ENCODE data around the gene PGS1. TPM values are rescaled to one million over a fixed set of nuclear protein-coding genes. Genes with fewer than 3 reads are reported as not detected.
"Not testable (repeated sequence)": the region's sequence is repeated elsewhere in the genome, so short reads cannot be mapped to it uniquely, and the experiment has no call there.

PGS1 gene
- total RNA-seq, 1 donor from 2014 or later: 39.0 TPM

GRCh38 chr17:78449983-78450595 is 71.6 kb downstream of the PGS1 start:
- DNase-seq: no peak

- DNase-seq: no peak
Observed at GRCh38 chr17:78450696-78451345, 72.4 kb downstream of the PGS1 start.

GRCh38 chr17:78451753-78452152 is 73.3 kb downstream of the PGS1 start:
- DNase-seq: no peak

GRCh38 chr17:78454346-78454745 is 75.9 kb downstream of the PGS1 start:
- no peak for DNase-seq

- DNase-seq: no peak
Observed at GRCh38 chr17:78458091-78458490, 79.6 kb downstream of the PGS1 start.

DNA sequence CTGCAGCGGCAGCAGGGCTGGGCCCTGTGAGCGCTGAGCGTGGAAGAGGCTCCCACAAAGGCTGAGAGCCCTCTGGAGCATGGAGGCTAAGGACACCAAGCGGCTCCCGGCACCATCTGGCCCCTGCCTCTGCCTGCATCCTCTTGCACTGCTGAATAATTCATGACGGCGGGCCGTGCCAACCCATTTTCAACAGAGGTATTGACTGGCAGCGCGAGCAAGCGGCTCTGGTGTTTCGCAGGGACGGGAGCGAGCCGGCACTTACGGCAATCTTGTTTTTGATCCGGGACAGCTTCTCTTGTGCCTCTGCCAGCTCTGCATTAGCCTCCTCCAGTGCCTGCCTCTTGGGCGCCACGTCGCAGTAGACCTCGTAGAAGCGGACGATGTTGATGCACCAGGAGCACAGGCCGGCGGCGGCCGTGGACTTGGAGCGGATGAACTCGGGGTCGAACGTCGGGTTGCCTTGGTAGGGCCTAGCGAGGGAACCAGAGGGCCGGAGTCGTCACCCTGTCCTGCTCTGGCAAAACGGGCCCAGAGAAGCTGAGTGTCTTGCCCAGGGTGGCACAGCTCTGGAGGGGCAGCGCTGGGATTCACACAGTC is 80.4 kb downstream of the PGS1 start:
- DNase-seq: peak; percentile 88

GRCh38 chr17:78459696-78460095 is 81.2 kb downstream of the PGS1 start:
- no peak for DNase-seq

- no peak for DNase-seq
Observed at GRCh38 chr17:78460176-78460675, 81.8 kb downstream of the PGS1 start.

DNA sequence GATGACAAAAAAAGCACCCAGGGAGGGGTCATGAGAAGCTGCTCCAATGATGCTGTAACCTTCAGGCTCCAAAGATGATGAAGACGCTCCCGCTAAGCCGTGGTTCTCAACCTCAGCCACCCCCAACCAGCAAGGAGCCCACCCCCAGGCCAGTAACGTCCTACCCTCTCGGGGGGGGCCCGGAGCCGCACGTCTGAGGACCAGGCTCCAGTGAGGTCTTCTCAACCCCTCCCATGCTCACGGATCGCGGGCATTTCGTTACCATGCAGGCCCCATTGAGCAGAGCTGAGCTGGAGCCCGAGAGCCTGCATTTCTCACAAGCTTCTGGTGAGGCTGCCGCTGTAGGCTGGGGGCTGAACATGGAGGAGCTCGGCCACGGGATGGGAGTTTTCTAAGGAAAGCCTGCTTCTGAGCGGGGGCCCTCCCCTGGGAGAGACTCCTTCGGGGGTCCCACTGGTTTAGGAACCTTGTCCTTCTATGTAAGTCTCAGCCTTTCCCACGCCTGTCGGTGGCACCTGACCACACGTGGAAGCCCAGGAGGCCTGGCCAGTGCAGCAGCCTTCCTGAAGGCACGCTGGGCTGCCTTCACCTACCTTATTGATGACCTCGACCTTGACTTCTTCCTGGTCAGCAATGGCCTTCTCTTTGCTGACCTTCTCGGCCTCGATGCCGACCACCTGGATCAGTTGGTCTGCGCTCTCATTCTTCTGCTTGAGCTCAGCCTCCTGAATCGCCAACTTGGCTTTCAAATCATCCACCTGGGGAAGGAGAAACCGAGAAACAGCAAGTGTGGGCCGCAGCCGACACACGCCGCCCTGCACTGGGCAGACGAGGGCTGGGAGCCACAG is 82.7 kb downstream of the PGS1 start:
- DNase-seq: no peak

GRCh38 chr17:78461799-78462053 is 83.3 kb downstream of the PGS1 start:
- DNase-seq: no peak

GRCh38 chr17:78462148-78462547 is 83.7 kb downstream of the PGS1 start:
- DNase-seq: no peak

DNA sequence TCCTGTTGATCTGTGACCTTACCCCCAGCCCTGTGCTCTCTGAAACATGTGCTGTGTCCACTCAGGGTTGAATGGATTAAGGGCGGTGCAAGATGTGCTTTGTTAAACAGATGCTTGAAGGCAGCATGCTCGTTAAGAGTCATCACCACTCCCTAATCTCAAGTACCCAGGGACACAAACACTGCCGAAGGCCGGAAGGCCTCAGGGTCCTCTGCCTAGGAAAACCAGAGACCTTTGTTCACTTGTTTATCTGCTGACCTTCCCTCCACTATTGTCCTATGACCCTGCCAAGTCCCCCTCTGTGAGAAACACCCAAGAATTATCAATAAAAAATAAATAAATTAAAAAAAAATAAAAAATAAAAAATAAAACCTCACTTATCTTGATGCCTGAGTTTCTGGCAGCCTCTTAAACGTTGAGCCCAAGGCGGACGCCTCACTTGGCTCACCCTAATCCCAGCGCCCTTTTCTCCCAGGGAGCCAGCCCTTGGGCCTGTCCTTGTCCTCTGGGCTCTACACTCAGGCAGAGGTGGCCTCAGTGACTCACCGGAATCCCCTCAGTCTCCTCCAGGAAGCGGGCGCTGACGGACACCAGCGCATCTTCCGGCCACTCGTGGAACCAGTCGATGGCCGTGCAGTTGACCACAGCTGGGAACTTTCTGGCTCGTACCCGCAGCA is 87.8 kb downstream of the PGS1 start:
- not testable (repeated sequence) for DNase-seq

DNA sequence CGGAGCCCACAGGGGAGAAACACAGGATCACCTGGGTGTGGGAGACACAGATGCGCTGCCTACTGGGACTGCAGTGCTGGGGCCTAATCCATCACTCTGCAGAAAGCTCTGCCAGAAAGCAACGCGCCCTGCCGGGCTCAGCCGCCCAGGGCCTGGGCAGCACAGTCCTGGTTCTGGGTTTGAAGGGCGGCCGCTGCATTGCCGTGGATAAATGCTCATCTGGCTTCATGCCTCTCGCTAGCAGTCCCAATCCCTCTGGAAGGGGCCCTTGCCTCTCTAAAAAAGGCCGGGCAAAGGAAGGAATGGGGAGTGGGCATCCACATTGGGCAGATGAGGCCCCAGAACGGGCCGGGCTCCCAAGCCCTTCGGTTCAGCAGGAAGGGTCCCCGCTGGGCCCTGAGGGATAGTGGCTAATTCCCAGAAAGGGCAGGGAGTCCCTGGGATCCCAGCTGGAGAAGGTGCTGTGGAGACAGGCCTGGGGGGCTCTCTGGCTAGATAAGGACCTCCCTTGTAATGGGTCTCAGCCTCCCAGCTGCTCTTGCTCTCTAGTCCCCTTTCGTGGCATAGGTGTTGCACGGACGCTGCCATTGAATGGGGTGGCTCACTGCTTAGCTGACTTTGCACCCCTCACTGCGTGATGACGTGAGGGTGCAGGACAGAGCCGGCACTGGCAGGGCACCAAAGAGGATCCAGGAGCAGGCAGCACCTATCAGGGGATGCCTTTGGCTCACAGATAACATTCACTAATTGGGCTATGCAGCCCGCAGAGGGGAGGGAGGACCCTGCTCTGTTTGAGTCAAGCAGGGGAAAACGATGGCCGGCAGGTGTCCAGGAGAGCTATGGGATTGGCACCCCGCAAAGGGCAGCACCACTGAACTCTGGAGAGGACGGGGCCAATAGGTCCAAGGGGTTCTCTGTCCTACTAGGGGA is 88.6 kb downstream of the PGS1 start:
- DNase-seq: no peak

DNA sequence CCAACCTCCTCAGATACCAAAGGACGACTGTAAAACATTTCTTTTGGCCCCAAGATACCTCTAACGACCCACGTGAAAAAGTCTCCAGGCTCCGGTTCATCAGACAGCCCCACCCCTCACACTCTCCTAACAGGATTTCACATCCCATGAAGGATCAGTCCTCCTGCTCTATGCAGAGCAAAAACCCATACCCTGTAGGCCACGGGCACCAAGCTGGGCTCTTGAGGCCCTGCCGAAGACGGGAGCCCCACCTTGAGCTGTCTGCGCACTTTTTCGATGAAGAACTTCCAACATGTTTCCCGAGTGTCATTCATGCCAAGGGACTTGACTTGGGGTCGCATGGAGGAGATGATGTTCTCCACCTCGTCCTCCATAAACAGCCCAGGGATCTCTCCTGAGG is 89.9 kb downstream of the PGS1 start:
- DNase-seq: no peak

- no peak for DNase-seq
Observed at GRCh38 chr17:78469443-78469842, 91.0 kb downstream of the PGS1 start.

- DNase-seq: no peak
Observed at GRCh38 chr17:78471635-78472034, 93.2 kb downstream of the PGS1 start.

DNA sequence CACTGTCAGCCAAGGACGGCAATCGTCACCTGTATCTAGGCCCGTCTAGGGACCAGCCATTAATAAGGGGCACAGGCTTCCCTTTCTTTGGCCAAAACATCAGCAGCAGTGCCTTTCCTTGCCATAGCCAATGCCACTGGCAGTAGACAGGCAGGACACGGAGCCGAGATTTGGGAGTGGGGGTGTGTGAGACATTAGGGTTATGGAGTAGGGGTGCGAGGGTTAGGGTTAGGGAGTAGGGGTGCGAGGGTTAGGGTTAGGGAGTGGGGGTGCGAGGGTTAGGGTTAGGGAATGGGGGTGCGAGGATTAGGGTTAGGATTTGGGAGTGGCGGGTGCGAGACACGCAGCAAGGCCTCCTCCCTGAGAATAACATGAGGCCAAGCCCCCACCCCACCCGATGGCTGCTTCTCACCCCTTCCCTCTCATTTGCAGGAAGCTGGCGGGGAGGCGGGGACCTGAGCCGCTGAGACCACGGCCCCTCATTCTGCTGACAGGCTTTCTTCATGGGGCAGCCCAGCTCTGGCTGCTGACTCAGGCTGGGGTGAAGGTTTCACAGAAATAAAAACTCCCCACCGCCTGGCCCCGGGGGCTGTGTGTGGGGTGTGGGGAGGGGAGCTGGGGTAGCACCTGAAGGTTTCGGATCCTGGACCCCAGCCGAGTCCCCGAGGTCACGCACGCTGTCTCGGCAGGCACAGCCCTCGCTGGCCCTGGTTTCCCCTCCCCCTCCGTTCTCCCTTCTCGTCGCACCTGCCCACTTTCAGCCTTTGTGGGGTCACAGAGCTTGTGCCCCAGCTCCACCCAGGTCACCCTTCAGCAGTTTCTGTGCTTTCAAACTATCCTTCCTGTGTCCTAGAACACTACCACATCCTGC is 93.8 kb downstream of the PGS1 start:
- no peak for DNase-seq

GRCh38 chr17:78473951-78474613 is 95.6 kb downstream of the PGS1 start:
- no peak for DNase-seq
